ENCODE measurements around the gene RUNDC3A. TPM values are rescaled to one million over a fixed set of nuclear protein-coding genes. Genes with fewer than 3 reads are reported as not detected.
"Not testable (repeated sequence)": the region's sequence is repeated elsewhere in the genome, so short reads cannot be mapped to it uniquely, and the experiment has no call there.

Gene RUNDC3A
- total RNA-seq, 2 experiments from 2014 or later, result 0.08 to 0.16 TPM

GRCh38 chr17:44363613-44364159, 55.3 kb downstream of the RUNDC3A start, which contains the start of gene FAM171A2:
Gene FAM171A2 (minus strand): TSS chr17:44363853. CDS start chr17:44363714, 139 bp downstream.
- Mint-ChIP-seq H3K27ac (no peak within 1 kb of the TSS), H3K4me3 (peak within 1 kb of the TSS; percentile 62), H3K36me3 (no peaks in the 10 kb centered on the region), H3K4me1 (peaks cover 4% of the 10 kb centered on the region), H3K27me3 (peaks cover 39% of the 10 kb centered on the region), H3K9me3 (no peaks in the 10 kb centered on the region)
- DNase-seq, result peak; percentile 83

DNA sequence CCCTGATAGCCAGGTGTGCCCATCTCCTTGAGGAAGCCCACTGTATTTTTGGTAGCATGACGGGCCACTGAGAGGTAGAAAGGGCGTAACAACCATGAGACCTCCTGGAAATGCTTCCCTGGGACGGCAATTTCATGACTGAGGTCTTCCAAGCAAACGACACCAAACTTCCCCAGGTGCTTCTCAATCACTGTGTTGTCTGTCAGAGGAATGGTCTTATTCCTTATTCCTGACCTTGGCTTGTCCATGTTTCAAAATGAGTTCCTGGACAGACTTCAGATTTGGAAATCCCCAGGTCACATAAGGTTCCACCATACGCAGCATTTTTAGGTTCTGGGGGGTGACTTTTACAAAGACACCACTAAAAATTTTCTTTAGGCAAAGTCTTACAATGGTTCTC, 56.6 kb downstream of the RUNDC3A start:
- not testable (repeated sequence) for DNase-seq, H3K27ac Mint-ChIP-seq, H3K36me3 Mint-ChIP-seq, H3K9me3 Mint-ChIP-seq, H3K4me1 Mint-ChIP-seq, H3K4me3 Mint-ChIP-seq
- peaks cover 42% of the 10 kb centered on the region for H3K27me3 Mint-ChIP-seq

- no peak for DNase-seq
- Mint-ChIP-seq H3K9me3 (no peaks in the 10 kb centered on the region), H3K4me3 (no peak overlapping the region), H3K36me3 (no peaks in the 10 kb centered on the region), H3K27ac (no peak overlapping the region), H3K4me1 (peaks cover 2% of the 10 kb centered on the region), H3K27me3 (peaks cover 50% of the 10 kb centered on the region)
Observed at GRCh38 chr17:44367231-44367979, 59.0 kb downstream of the RUNDC3A start.

Other genes starting within 250 kb of the RUNDC3A start
- gene LSM12, start 241.9 kb upstream of the RUNDC3A start, total RNA-seq, result 100 to 1,000 TPM; 103 to 110 TPM
- gene G6PC3, start 237.9 kb upstream of the RUNDC3A start, total RNA-seq, result 10 to 100 TPM; 30.8 to 31.1 TPM
- gene HDAC5, start 185.0 kb upstream of the RUNDC3A start, total RNA-seq, result 10 to 100 TPM; 18.2 to 18.7 TPM
- gene HROB, start 166.7 kb upstream of the RUNDC3A start, total RNA-seq, result 10 to 100 TPM; 18.5 to 20.1 TPM
- not detected for gene ASB16, start 137.9 kb upstream of the RUNDC3A start, total RNA-seq
- 10 to 100 TPM; 17.1 to 18.2 TPM for gene TMUB2, start 121.6 kb upstream of the RUNDC3A start, total RNA-seq
- gene ATXN7L3, start 108.7 kb upstream of the RUNDC3A start, total RNA-seq, result 10 to 100 TPM; 78.7 to 83.4 TPM
- gene UBTF, start 88.9 kb upstream of the RUNDC3A start, total RNA-seq, result 100 to 1,000 TPM; 158 to 169 TPM
- not detected for gene SLC4A1, start 40.5 kb upstream of the RUNDC3A start, total RNA-seq
- 100 to 1,000 TPM; 193 to 200 TPM for gene SLC25A39, start 16.2 kb downstream of the RUNDC3A start, total RNA-seq
- gene GRN, start 36.7 kb downstream of the RUNDC3A start, total RNA-seq, result 10 to 100 TPM; 34.4 to 36.1 TPM
- gene FAM171A2, start 55.3 kb downstream of the RUNDC3A start, total RNA-seq, result under 1 TPM; 0.14 to 0.19 TPM
- gene ITGA2B, start 81.0 kb downstream of the RUNDC3A start, total RNA-seq, result under 1 TPM; 0.36 to 0.62 TPM
- 10 to 100 TPM; 34.9 to 36.2 TPM for gene GPATCH8, start 194.8 kb downstream of the RUNDC3A start, total RNA-seq
- gene FZD2, start 248.9 kb downstream of the RUNDC3A start, total RNA-seq, result not detected